ENCODE data around the gene ZNF429. TPM values are rescaled to one million over a fixed set of nuclear protein-coding genes. Genes with fewer than 3 reads are reported as not detected.

ZNF429 gene
- total RNA-seq, 1 donor from 2014 or later: 6.3 TPM

DNA sequence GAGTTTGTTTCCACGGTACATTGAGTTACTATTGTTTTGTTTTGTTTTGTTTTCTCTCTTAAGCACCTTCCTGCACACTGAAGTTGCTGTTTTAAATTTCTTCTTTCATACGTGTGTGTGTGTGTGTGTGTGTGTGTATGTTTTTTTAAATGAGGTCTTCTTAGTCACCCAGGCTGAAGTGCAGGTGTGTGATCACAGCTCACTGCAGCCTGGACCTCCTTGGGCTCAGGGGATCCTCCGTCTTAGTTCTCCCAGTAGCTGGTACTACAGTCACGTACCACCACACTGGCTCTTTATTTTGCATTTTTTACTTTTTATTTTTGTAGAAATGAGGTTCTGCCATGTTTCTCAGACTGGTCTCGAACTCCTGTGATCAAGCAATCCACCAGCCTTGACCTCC is 20.8 kb upstream of the ZNF429 start:
- H3K27me3 ChIP-seq (ENCODE audit: control insufficient read depth, insufficient read depth, low read length): no peaks in the 10 kb centered on the region
- no peak for DNase-seq (ENCODE audit: low read depth)
- H3K4me3 ChIP-seq (ENCODE audit: low read depth, low read length): no peak overlapping the region
- no peaks in the 10 kb centered on the region for H3K36me3 ChIP-seq (ENCODE audit: control insufficient read depth, insufficient read depth, low read length)
- TF ChIP-seq, protein P1, sequence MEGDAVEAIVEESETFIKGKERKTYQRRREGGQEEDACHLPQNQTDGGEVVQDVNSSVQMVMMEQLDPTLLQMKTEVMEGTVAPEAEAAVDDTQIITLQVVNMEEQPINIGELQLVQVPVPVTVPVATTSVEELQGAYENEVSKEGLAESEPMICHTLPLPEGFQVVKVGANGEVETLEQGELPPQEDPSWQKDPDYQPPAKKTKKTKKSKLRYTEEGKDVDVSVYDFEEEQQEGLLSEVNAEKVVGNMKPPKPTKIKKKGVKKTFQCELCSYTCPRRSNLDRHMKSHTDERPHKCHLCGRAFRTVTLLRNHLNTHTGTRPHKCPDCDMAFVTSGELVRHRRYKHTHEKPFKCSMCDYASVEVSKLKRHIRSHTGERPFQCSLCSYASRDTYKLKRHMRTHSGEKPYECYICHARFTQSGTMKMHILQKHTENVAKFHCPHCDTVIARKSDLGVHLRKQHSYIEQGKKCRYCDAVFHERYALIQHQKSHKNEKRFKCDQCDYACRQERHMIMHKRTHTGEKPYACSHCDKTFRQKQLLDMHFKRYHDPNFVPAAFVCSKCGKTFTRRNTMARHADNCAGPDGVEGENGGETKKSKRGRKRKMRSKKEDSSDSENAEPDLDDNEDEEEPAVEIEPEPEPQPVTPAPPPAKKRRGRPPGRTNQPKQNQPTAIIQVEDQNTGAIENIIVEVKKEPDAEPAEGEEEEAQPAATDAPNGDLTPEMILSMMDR (IDR thresholded peaks at IDR 0.05; ENCODE audit: insufficient read depth, low read length, poor library complexity, severe bottlenecking): no peak

DNA sequence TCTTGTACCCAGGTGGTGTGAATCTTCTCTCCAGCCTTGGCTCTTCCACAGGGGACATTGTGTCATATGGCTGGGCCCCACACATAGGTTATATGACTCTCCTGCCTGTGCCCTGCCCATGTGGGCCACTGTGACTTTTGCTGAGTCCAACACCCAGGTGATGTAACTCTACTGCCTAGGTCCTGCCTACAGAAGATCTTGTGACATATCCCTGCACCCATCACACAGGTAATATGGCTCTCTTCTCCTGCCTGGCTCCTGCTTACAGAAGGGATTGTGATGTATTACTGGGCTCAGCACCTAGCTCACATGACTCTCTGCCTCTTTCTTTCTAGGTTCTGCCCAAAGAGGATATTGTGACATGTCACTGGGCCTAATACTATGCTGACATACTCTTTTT is 19.5 kb upstream of the ZNF429 start:
- H3K27me3 ChIP-seq (ENCODE audit: control insufficient read depth, insufficient read depth, low read length): no peaks in the 10 kb centered on the region
- TF ChIP-seq, protein P1 (IDR thresholded peaks at IDR 0.05; ENCODE audit: insufficient read depth, low read length, poor library complexity, severe bottlenecking): no peak
- H3K4me3 ChIP-seq (ENCODE audit: low read depth, low read length): no peak overlapping the region
- no peaks in the 10 kb centered on the region for H3K36me3 ChIP-seq (ENCODE audit: control insufficient read depth, insufficient read depth, low read length)
- DNase-seq (ENCODE audit: low read depth): no peak

DNA sequence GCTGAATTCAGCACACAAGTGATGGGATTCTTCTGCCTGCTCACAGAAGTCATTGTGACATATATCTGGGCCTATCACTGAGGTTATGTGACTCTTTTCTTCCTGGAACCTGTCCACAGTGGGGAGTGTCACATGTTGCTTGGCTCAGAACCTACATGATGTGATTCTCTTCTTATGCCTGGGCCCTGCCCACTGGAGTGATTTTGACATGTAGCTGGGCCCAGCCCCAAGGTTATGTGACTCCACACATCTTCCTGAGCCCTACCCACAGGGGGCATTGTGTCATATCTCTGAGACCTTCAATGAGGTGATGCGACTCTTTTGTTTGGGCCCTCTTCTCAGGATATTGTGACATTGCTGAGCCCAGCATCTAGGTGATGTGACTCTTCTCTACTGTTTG is 17.4 kb upstream of the ZNF429 start:
- no peak overlapping the region for H3K4me3 ChIP-seq (ENCODE audit: low read depth, low read length)
- H3K27me3 ChIP-seq (ENCODE audit: control insufficient read depth, insufficient read depth, low read length): no peaks in the 10 kb centered on the region
- DNase-seq (ENCODE audit: low read depth): no peak
- no peaks in the 10 kb centered on the region for H3K36me3 ChIP-seq (ENCODE audit: control insufficient read depth, insufficient read depth, low read length)
- TF ChIP-seq, protein P1 (IDR thresholded peaks at IDR 0.05; ENCODE audit: insufficient read depth, low read length, poor library complexity, severe bottlenecking): no peak

DNA sequence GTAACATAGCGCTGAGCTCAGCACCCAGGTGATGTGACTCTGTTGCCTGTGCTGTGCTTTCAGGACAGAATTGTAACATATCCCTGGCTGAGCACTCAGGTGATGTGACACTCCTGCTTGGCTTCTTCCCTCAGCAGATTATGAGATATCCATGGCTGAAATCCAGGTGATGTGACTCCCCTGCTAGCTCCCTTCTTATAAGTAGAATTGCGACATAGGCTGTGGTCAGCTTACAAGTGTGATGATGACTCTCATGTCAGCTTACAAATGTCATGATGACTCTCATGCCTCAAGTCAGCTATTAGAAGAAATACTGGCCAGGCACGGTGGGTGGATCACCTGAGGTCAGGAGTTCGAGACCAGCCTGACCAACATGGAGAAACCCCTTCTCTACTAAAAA is 14.3 kb upstream of the ZNF429 start:
- TF ChIP-seq, protein P1 (IDR thresholded peaks at IDR 0.05; ENCODE audit: insufficient read depth, low read length, poor library complexity, severe bottlenecking): no peak
- no peak overlapping the region for H3K4me3 ChIP-seq (ENCODE audit: low read depth, low read length)
- H3K27me3 ChIP-seq (ENCODE audit: control insufficient read depth, insufficient read depth, low read length): no peaks in the 10 kb centered on the region
- no peaks in the 10 kb centered on the region for H3K36me3 ChIP-seq (ENCODE audit: control insufficient read depth, insufficient read depth, low read length)
- no peak for DNase-seq (ENCODE audit: low read depth)

DNA sequence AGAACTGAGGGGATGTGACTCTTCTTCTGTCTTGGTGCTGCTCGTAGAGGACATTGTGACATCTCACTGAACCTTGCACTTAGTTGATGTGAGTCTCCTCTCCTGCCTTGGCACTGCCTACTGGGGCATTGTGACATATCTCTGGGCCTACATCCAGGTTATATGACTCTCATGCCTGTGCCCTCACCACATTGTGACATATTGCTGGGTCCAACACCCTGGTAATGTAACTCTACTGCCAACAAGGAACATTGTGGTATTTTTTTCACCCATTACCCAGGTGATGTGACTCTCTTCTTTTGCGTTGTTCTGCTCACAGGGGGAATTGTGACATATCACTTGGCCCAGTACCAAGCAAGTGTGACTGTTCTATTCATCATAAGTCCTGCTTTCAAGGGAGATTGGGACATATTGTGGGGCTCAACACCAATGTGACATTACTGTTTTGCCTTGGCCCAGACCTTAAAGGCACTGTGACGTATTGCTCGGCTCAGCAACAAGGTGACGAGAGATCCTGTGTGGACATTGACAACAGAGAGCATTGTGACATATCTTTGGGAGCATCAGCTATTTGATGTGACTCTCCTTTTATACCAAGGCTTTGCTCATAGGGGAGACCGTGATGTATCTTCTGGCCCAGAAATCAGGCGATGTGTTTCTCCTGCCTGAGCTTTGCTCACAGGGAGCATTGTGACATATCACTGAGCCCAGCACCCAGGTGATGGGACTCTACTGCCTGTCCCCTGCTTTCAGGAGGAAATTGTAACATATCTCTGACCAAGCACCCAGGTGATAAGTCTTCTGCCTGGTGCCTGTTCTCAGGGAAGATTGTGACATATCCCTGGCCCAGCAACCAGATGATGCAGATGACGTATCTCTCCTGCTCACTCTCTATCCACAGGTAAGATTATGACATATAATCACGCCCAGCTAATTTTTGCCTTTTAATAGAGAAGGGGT is 12.2 kb upstream of the ZNF429 start:
- no peak overlapping the region for H3K4me3 ChIP-seq (ENCODE audit: low read depth, low read length)
- H3K36me3 ChIP-seq (ENCODE audit: control insufficient read depth, insufficient read depth, low read length): no peaks in the 10 kb centered on the region
- TF ChIP-seq, protein P1 (IDR thresholded peaks at IDR 0.05; ENCODE audit: insufficient read depth, low read length, poor library complexity, severe bottlenecking): no peak
- no peak for DNase-seq (ENCODE audit: low read depth)
- H3K27me3 ChIP-seq (ENCODE audit: control insufficient read depth, insufficient read depth, low read length): no peaks in the 10 kb centered on the region

Data from kidney epithelial cell (primary cell).